B cell (primary cell): ENCODE data around the gene KLF11. TPM values are rescaled to one million over a fixed set of nuclear protein-coding genes. Genes with fewer than 3 reads are reported as not detected.

Experiments
- ATAC-seq: fragments of 200-7000 bp; cut with Tn5 transposase; one replicate; pipeline ENCODE4 v1.10.0; 2021; ENCODE audit warnings: low read depth, mild to moderate bottlenecking, moderate number of reproducible peaks, moderate library complexity
- CTCF ChIA-PET: fragments of 350-600 bp; sonication (Branson Sonifier 250); formaldehyde crosslinking; loops from one replicate; lab custom pipeline; 2021; ENCODE audit warnings: antibody characterized with exemption, inconsistent platforms; lab: Charles Lee
- POLR2A ChIA-PET: fragments of 350-600 bp; sonication (Branson Sonifier 250); formaldehyde crosslinking; loops from one replicate; lab custom pipeline; 2021; ENCODE audit warnings: antibody characterized with exemption; lab: Charles Lee
- DNase-seq: peaks from one replicate; pipeline ENCODE4 v3.0.0; 2013
- H2AFZ ChIP-seq: 2 replicates; pipeline ENCODE4 v1.6.1; 2012; ENCODE audit warnings: mild to moderate bottlenecking, low read depth, low read length; ENCODE audit not compliant: insufficient read depth, poor library complexity, severe bottlenecking
- H3K27ac ChIP-seq, 2 donors: 1 replicate in 1 of 2; 2 replicates in 1 of 2; pipeline ENCODE4 v1.5.1; 2012 to 2013; ENCODE audit warnings: low read length in 2 of 2, mild to moderate bottlenecking in 2 of 2, moderate library complexity in 1 of 2
- H3K27me3 ChIP-seq, 4 experiments: fragments of 200-600 bp in 1 of 4; sonication (generic) in 1 of 4; replicated peaks in 1 of 4; 1 replicate in 2 of 4; 2 replicates in 2 of 4; pipeline versions ENCODE4 v1.6.1 to v1.7.0; 2013 to 2016; ENCODE audit warnings: low read length in 3 of 4, mild to moderate bottlenecking in 2 of 4, mixed read lengths in 1 of 4, moderate library complexity in 1 of 4; ENCODE audit not compliant: insufficient read depth in 4 of 4, control insufficient read depth in 3 of 4; ENCODE audit errors: control extremely low read depth in 1 of 4
- H3K36me3 ChIP-seq, 2 experiments: replicated peaks in 1 of 2; 1 replicate in 1 of 2; 2 replicates in 1 of 2; pipeline versions ENCODE4 v1.6.1 to v1.7.1; 2013; ENCODE audit warnings: low read length in 1 of 2; ENCODE audit not compliant: insufficient read depth in 2 of 2, control insufficient read depth in 1 of 2; ENCODE audit errors: control extremely low read depth in 1 of 2, extremely low read depth in 1 of 2
- H3K4me1 ChIP-seq, 2 donors: fragments of 200-600 bp in 1 of 2; sonication (generic) in 1 of 2; 1 replicate in 1 of 2; 2 replicates in 1 of 2; pipeline versions ENCODE4 v1.5.1 to v1.6.1; 2013 to 2017; ENCODE audit warnings: low read length in 2 of 2; ENCODE audit not compliant: control insufficient read depth in 2 of 2, insufficient read depth in 2 of 2
- H3K4me2 ChIP-seq: replicated peaks from 2 replicates; pipeline ENCODE3; 2012; ENCODE audit warnings: mild to moderate bottlenecking, low read depth, low read length; ENCODE audit not compliant: poor library complexity, severe bottlenecking
- H3K4me3 ChIP-seq, 5 experiments: fragments of 200-600 bp in 1 of 5; sonication (generic) in 1 of 5; 1 replicate in 3 of 5; 2 replicates in 2 of 5; pipeline versions ENCODE4 v1.5.1 to v1.7.0; 2011 to 2016; ENCODE audit warnings: low read length in 4 of 5, mild to moderate bottlenecking in 4 of 5, low read depth in 2 of 5, control low read depth in 1 of 5, moderate library complexity in 1 of 5; ENCODE audit not compliant: insufficient read depth in 1 of 5; ENCODE audit errors: control extremely low read depth in 1 of 5, extremely low read depth in 1 of 5
- H3K79me2 ChIP-seq: fragments of 200-600 bp; sonication (generic); one replicate; pipeline ENCODE4 v1.6.0; 2016; ENCODE audit warnings: low read length; ENCODE audit not compliant: control insufficient read depth, insufficient read depth
- H3K9ac ChIP-seq: fragments of 200-600 bp; sonication (generic); 2 replicates; pipeline ENCODE4 v1.6.1; 2017; ENCODE audit warnings: mild to moderate bottlenecking, low read length, moderate library complexity
- H3K9me3 ChIP-seq, 3 donors: one replicate each; pipeline versions ENCODE4 v1.6.1 to v1.7.1; 2013; ENCODE audit warnings: low read length in 2 of 3; ENCODE audit not compliant: control insufficient read depth in 2 of 3, insufficient read depth in 1 of 3; ENCODE audit errors: control extremely low read depth in 1 of 3
- H4K20me1 ChIP-seq: 2 replicates; pipeline ENCODE4 v1.6.0; 2012; ENCODE audit warnings: mild to moderate bottlenecking, low read length; ENCODE audit not compliant: insufficient read depth, control insufficient read depth, poor library complexity, severe bottlenecking
- H3K27ac Mint-ChIP-seq: one replicate; pipeline ENCODE4 v1.8.0; 2021; ENCODE audit warnings: mixed read lengths
- H3K27me3 Mint-ChIP-seq: one replicate; pipeline ENCODE4 v1.8.0; 2021; ENCODE audit warnings: mixed read lengths
- H3K4me1 Mint-ChIP-seq: one replicate; pipeline ENCODE4 v1.8.0; 2021; ENCODE audit warnings: mixed read lengths
- H3K4me3 Mint-ChIP-seq: one replicate; pipeline ENCODE4 v1.8.0; 2021; ENCODE audit warnings: mixed read lengths
- H3K9me3 Mint-ChIP-seq: one replicate; pipeline ENCODE4 v1.8.0; 2022; ENCODE audit warnings: mixed read lengths; ENCODE audit not compliant: insufficient read depth
- EZH2 ChIP-seq: IDR thresholded peaks from 2 replicates; pipeline ENCODE4 v1.6.1; 2012; ENCODE audit warnings: borderline replicate concordance, low read depth, mild to moderate bottlenecking, moderate library complexity, low read length; ENCODE audit not compliant: insufficient read depth, poor library complexity, severe bottlenecking
- WGBS: methylation state at CpG from one replicate; pipeline ENCODE4 v1.1.5; 2013; ENCODE audit warnings: missing lambda C conversion rate; ENCODE audit not compliant: insufficient coverage; 5-methylcytosine and 5-hydroxymethylcytosine counted together
- intact Hi-C: fragments of 100-400 bp; cut with micrococcal nuclease; formaldehyde crosslinking; loops from one replicate; pipeline ENCODE4 v1.10.0; 2022
- polyA plus RNA-seq: library from polyadenylated mRNA; depleted of rRNA; stranded (reverse); fragments of >200 nt; gene quantifications from 2 replicates; pipeline ENCODE4 v1.2.3, GENCODE V29; 2012
- total RNA-seq, 2 donors: library from RNA; stranded (reverse); fragments of 120-200 nt in 1 of 2; gene quantifications; 1 replicate in 1 of 2; 2 replicates in 1 of 2; pipeline versions ENCODE4 v1.2.3 to v1.2.4, GENCODE V29; 2013 to 2022
- TF ChIP-seq, protein P1 (sequence below): fragments of 200-600 bp; IDR thresholded peaks from one replicate; pipeline ENCODE4 v1.8.0; 2022; ENCODE audit warnings: antibody characterized with exemption, mild to moderate bottlenecking

The KLF11 gene
- total and polyA plus RNA-seq, 2 donors (not counting 1 experiment from before 2014, with no cell fraction given), result 20.8 to 48.4 TPM

DNA sequence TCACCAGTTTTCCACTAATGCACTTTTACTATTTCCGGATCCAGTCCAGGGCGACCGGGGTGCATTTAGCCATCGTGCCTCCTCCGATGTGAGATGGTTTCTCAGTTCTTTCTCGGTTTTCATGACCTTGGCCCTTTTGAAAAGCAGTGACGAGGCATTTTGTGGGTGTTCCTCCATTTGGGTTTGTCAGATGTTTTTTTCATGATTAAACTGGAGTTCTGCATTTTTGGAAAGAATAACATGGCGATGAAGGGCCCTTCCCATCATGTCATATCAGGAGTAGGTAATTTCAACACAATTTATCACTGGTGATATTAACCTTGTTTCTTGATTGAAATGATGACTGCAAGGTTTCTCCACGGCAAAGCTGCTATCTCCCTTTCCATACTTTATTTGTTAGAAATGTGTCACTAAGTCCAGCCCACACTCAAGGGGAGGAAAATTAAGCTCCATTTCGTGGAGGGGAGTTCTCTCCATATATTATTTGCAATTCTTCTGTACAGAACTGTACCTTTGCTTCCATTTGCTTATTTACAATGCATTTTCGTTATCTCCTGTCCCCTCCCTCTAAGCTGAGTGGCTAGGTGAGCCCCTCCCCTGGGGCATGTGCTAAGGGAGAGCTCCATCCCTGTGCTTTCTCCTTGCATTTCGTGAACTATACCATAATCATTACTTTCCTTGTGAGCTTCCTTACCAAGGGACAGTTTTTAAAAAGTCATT lies 8.9 kb upstream of the KLF11 start:
- CTCF ChIA-PET, result interaction anchor here (1.4 to 5.3 kb wide), 3 partner anchors 13 to 417 kb away, joined by 3 to 49 read pairs (median 7); no protein-coding TSS in a partner anchor

DNA sequence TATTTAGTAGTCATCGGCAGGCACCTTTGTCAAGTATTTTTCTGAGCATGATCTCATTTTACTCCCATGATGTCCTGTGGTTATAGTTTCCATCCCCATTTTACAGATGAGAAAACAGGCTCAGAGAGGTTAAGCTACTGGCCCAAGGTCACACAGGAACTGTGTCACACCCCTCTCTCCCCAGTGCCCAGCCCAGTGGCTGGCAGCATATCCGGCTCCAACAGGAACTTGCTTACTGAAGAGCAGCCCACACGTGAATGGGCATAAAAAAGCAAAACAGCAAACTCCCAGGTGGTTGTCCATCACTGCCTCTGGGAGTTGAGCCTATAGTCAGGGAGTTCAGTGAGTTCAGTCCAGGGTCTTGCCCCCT lies 8.3 kb upstream of the KLF11 start:
- DNase-seq, result no peak
- no peak overlapping the region for H3K27ac ChIP-seq

More for the DNA sequence above, 8.9 kb upstream of the KLF11 start:
- H3K27ac Mint-ChIP-seq, result peak overlapping the region; percentile 37
- Histone ChIP-seq H4K20me1 (no peaks in the 10 kb centered on the region), H3K36me3 (no peaks in the 10 kb centered on the region), H3K79me2 (peaks cover 9% of the 10 kb centered on the region), H3K27me3 (no peaks in the 10 kb centered on the region), H2AFZ (no peak overlapping the region), H3K9ac (no peak overlapping the region), H3K27ac (no peak overlapping the region), H3K4me1 (peaks cover 44 to 63% of the 10 kb centered on the region in 2 donors), H3K9me3 (no peaks in the 10 kb centered on the region), H3K4me2 (no peak overlapping the region), H3K4me3 (no peak overlapping the region)
- POLR2A ChIA-PET, result no interaction called here
- no peak for DNase-seq
- peaks cover 43% of the 10 kb centered on the region for H3K4me1 Mint-ChIP-seq
- H3K27me3 Mint-ChIP-seq, result no peaks in the 10 kb centered on the region
- WGBS, result 98% methylated on average over 6 of the region's 12 CpGs
- intact Hi-C loops, result no loop called here
- H3K4me3 Mint-ChIP-seq, result no peak overlapping the region
- no peaks in the 10 kb centered on the region for H3K9me3 Mint-ChIP-seq
- no peak for ATAC-seq
- no peak for TF ChIP-seq EZH2
- TF ChIP-seq, protein P1, sequence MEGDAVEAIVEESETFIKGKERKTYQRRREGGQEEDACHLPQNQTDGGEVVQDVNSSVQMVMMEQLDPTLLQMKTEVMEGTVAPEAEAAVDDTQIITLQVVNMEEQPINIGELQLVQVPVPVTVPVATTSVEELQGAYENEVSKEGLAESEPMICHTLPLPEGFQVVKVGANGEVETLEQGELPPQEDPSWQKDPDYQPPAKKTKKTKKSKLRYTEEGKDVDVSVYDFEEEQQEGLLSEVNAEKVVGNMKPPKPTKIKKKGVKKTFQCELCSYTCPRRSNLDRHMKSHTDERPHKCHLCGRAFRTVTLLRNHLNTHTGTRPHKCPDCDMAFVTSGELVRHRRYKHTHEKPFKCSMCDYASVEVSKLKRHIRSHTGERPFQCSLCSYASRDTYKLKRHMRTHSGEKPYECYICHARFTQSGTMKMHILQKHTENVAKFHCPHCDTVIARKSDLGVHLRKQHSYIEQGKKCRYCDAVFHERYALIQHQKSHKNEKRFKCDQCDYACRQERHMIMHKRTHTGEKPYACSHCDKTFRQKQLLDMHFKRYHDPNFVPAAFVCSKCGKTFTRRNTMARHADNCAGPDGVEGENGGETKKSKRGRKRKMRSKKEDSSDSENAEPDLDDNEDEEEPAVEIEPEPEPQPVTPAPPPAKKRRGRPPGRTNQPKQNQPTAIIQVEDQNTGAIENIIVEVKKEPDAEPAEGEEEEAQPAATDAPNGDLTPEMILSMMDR, result no peak

More for the DNA sequence above, 8.3 kb upstream of the KLF11 start:
- no peak overlapping the region for H3K4me3 Mint-ChIP-seq
- peak overlapping the region; percentile 37 for H3K27ac Mint-ChIP-seq
- Histone ChIP-seq H3K9ac (no peak overlapping the region), H4K20me1 (no peaks in the 10 kb centered on the region), H3K4me2 (no peak overlapping the region), H3K27me3 (no peaks in the 10 kb centered on the region), H2AFZ (no peak overlapping the region), H3K4me1 (peaks cover 38 to 57% of the 10 kb centered on the region in 2 donors), H3K4me3 (no peak overlapping the region), H3K36me3 (no peaks in the 10 kb centered on the region), H3K9me3 (no peaks in the 10 kb centered on the region), H3K79me2 (peaks cover 6% of the 10 kb centered on the region)
- no peaks in the 10 kb centered on the region for H3K27me3 Mint-ChIP-seq
- no peaks in the 10 kb centered on the region for H3K9me3 Mint-ChIP-seq
- WGBS, result 8% methylated on average over 2 of the region's 3 CpGs
- ChIA-PET CTCF (interaction anchor here (1.4 to 5.3 kb wide), 3 partner anchors 13 to 417 kb away, joined by 3 to 49 read pairs (median 7); no protein-coding TSS in a partner anchor), POLR2A (no interaction called here)
- TF ChIP-seq, protein P1, result no peak
- TF ChIP-seq EZH2, result no peak
- intact Hi-C loops, result no loop called here
- peaks cover 38% of the 10 kb centered on the region for H3K4me1 Mint-ChIP-seq
- no peak for ATAC-seq
